ENCODE results near the gene NPC2. TPM values are rescaled to one million over a fixed set of nuclear protein-coding genes. Genes with fewer than 3 reads are reported as not detected.

NPC2 gene
- total RNA-seq: 172 and 208 TPM in 2 replicates

DNA sequence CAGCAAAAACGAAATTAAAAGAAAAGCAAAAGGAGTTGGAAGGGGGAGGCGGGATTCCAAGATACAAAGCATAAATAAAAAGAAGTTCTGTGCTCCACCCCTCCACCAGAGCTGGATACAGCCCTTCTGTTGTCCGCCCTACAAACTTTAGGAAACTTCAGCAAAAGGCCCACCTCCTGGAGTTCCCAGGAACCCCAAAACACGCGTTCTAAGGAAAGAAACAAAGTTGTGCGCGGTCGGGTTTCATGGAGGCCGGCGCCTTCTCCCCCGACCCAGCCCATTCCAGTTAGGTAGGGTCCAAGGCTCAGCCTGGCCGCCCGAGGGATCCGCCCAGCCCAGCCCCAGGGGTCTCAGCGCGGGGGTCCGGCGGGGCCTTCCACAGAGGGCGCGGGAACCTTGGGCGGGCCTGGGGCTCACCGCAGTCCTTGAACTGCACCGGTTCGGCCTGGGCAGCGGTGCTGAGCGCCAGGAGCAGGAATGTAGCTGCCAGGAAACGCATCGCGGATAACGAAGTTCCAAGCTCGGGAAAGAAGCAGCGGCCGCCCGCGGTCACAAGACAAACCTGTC lies at the start of gene NPC2:
Gene NPC2 (minus strand): TSS at position 530 of the 567 bp plus-strand sequence. CDS start 31 bp downstream, at position 499.

GRCh38 chr14:74493343-74494261 lies 497 bp upstream of the NPC2 start, which contains the start of gene ISCA2:
Gene ISCA2, plus strand, starts transcription at chr14:74493765. Its CDS starts 10 bp downstream, at chr14:74493775.

Other genes with a start within 250 kb of the NPC2 start
- 40.6 and 47.1 TPM in 2 replicates for gene ABCD4, start 190.4 kb downstream of the NPC2 start, total RNA-seq
- not detected in 2 replicates for gene VRTN, start 144.8 kb downstream of the NPC2 start, total RNA-seq
- gene SYNDIG1L, start 67.1 kb downstream of the NPC2 start, total RNA-seq: under 0.01 and 0.15 TPM in 2 replicates
- gene ISCA2, start 460 bp upstream of the NPC2 start, total RNA-seq: 23.1 and 29.1 TPM in 2 replicates
- 165 and 248 TPM in 2 replicates for gene LTBP2, start 118.9 kb upstream of the NPC2 start, total RNA-seq
- 24.9 and 25.8 TPM in 2 replicates for gene AREL1, start 219.8 kb upstream of the NPC2 start, total RNA-seq
- gene FCF1, start 219.8 kb upstream of the NPC2 start, total RNA-seq: 30.6 and 58.2 TPM in 2 replicates

Measured in smooth muscle cell of trachea (primary cell).